HG03060 (cell line): Measurements from ENCODE around the gene LILRA5.
"Not testable (repeated sequence)": the region's sequence is repeated elsewhere in the genome, so short reads cannot be mapped to it uniquely, and the experiment has no call there.

Experiments
- ATAC-seq: cut with Tn5 transposase; IDR thresholded peaks from one replicate; pipeline ENCODE4 v1.9.1; 2021; ENCODE audit warnings: low read depth, moderate number of reproducible peaks; ENCODE audit not compliant: unreplicated experiment

The LILRA5 gene

DNA sequence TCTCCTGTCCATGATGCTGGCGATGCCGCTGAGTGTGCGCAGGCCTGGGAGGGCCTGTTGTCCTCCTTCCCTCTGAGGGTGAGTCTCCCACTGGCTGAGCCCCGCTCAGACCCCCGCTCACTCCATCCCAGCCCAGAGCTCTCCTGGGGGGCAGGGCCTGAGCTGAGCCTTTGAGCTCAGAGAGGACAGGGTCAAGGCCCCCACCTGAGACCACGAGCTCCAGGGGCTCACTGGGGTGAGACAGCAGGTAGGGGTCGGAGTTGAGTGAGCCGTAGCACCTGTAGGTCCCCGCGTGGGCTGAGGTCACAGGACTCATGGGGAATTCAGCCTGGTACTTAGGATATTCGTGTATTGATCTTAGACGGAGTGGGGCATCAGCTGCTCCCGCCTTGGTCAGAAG lies 34.9 kb downstream of the LILRA5 start:
- ATAC-seq = not testable (repeated sequence)

GRCh38 chr19:54277111-54277615 lies 35.8 kb downstream of the LILRA5 start:
- ATAC-seq = not testable (repeated sequence)

DNA sequence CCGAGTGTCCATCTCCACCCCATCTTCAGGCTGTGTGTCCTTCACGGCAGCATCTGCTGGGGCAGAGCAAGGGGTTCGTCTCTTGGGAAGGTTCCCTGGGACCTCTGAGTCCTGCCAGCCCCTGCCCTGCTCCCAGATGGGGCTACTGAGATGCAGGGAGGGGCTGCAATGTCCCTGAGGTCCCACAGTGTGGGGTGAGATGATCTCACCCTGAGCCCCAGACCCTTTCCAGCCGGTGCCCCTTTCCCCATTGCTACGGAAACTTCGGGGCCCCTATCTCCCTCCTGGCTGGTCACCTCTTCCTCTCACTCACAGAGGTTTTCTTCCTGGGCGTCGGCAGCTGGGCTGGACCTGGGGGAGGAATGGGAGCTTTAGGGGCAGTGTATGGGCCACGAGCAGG lies 37.0 kb downstream of the LILRA5 start:
- no peak for ATAC-seq

DNA sequence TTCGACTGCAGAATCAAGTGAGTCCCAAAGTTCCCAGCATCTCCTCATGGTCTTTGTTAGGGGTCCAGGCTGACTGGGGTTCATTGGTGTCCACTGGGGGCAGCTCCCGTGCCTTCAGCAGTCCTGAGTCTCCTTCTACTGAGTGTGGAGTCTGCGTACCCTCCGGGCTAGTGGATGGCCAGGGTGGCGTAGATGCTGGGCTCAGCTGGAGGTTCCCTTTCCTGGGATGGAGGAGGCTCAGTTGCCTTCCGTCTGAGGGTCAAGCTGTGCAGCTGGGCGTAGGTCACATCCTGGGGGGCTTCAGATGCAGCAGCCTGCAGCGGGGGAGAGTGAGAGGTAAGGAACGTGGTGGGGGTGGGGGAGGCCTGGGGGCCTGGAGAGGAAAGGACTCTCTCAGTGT lies 38.5 kb downstream of the LILRA5 start:
- ATAC-seq = not testable (repeated sequence)

- no peak for ATAC-seq
Observed at GRCh38 chr19:54273821-54274220, 39.1 kb downstream of the LILRA5 start.

DNA sequence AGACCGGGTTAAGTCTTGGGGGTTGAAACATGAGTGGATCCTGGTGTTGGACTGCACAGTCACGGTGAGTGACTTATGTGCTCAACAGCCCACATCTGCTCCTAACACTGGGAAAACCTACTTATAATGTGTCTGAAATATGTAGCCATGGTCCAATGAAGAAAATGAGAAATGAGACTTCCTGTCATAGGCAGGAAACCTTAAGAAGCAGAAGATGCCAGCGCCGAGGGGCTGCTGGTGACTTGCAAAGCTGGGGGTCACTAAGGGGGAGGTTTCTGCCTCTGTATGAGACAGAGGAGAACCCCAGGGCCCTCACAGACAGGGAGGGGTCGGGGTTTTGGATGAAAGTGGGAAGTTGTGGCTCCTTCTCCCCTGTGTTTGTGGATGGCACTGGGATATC lies 40.8 kb downstream of the LILRA5 start:
- not testable (repeated sequence) for ATAC-seq

DNA sequence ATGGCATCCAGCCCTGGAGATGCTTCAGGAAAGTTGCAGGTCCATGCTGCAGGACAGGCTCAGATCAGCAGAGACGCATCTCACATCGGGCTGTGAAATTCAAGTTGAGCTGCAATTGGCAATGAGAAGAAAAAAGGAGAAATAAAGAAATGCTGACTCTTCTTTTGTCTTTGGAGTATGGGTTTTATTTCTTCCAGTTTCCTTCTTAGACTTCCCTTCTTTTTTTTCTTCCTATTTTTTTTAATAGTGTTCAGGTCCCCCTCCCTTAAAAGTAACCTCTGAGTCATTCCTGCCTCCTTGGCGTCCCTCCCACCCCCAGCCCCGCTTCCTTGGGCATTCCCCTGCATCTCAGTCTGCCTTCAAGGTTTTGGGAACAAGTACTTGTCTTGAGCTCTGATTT lies 41.4 kb downstream of the LILRA5 start:
- ATAC-seq = not testable (repeated sequence)

DNA sequence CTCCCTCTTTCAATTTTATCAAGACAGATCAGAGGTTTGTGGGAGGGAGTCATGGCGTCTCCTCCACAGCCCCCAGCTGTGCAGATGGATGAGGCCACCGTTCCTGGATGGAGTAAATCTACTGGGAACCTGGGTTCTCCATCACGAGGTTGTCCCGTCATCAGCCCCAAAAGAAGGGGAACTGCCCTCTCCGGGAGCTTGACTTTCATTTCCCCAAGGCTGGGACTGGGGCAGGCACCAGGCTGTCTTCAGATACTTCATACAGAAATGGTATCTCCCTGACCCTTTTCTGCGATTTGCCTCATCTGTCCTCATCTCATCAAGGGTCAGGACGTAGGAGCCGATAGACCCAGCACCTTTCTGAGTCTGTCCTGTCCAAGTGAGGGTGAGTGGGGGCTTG lies 41.9 kb downstream of the LILRA5 start:
- ATAC-seq = no peak

DNA sequence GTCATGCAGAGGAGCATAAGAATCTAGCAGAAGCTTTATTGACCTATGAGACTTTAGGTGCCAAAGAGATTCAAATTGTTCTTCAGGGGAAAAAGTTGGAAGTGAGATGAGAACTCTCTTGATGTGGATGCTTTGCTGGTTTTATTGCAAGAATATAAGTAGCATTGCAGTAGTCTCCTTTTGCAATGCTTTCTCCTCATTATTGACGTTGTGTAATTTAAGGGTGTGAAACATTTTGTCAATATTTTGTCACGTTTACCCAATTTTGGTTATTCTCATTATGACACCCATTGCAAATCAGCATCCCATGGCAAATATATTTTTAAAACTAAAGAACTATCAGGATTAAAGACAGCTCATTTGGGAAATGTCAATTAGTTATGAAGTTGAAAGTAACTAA lies 44.0 kb downstream of the LILRA5 start:
- ATAC-seq = no peak

- ATAC-seq = no peak
Observed at GRCh38 chr19:54266133-54266532, 46.8 kb downstream of the LILRA5 start.

DNA sequence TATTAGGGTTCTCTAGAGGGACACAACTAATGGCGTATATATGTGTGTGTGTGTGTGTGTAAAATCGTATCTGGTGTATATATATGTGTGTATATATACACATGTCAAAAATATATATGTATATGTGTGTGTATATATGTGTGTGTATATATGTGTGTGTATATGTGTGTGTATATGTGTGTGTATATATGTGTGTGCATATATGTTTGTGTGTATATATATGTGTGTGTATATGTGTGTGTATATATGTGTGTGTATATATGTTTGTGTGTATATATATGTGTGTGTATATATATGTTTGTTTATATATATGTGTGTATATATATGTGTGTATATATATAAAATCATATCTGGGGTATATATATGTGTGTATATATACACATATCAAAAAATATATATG lies 50.5 kb downstream of the LILRA5 start:
- no peak for ATAC-seq

- no peak for ATAC-seq
Observed at GRCh38 chr19:54262066-54262465, 50.9 kb downstream of the LILRA5 start.

DNA sequence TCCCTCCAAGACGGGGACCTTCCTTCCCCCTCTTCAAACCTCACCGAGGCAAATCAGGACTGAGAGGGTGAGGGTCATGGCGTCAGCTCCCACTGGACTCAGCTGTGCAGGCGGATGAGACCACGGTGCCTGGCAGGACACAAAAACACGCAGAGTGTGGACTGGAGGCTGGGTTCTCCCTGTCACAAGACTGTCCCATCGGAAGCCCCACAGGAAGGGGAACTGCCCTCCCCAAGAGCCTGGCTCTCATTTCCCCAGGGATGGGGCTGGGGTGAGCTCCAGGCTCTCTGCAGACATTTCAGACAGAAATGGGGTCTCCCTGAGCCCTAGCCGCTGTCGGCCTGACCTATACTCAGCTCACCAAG lies 55.9 kb downstream of the LILRA5 start, which contains the start of gene LILRB5:
TSS of gene LILRB5 (minus strand) at position 158 of the 365 bp plus-strand sequence. CDS start at position 78, 80 bp downstream.
- ATAC-seq = no peak
